HepG2 (cell line): ENCODE results near the gene BLCAP.

Experiments
- CTCF ChIP-seq: sonication (generic); formaldehyde crosslinking; IDR thresholded peaks from 2 replicates; pipeline ENCODE4 v1.5.0; 2020; ENCODE audit warnings: mild to moderate bottlenecking, missing genetic modification reagents, moderate library complexity
- HNRNPLL ChIP-seq: fragments of 200-400 bp; formaldehyde crosslinking; IDR thresholded peaks from 2 replicates; pipeline ENCODE4 v1.6.1; 2017; ENCODE audit warnings: mild to moderate bottlenecking, low read depth, low read length; ENCODE audit not compliant: poor library complexity, severe bottlenecking
- MAFK ChIP-seq, 2 experiments: IDR thresholded peaks in 1 of 2; conservative IDR thresholded peaks in 1 of 2; 2 replicates each; pipeline ENCODE4 v1.6.1; 2011; ENCODE audit warnings: improper control_type of control experiment in 2 of 2, low read length in 2 of 2
- MAX ChIP-seq: IDR thresholded peaks from 2 replicates; pipeline ENCODE4 v1.6.1; 2012; ENCODE audit warnings: inconsistent platforms
- MEF2D ChIP-seq: sonication (generic); formaldehyde crosslinking; IDR thresholded peaks from 2 replicates; pipeline ENCODE4 v1.5.1; 2020; ENCODE audit warnings: mild to moderate bottlenecking, missing genetic modification reagents
- RAD21 ChIP-seq: fragments of 450-650 bp; formaldehyde crosslinking; IDR thresholded peaks from 2 replicates; pipeline ENCODE4 v1.5.0; 2020; ENCODE audit warnings: mild to moderate bottlenecking
- TAF1 ChIP-seq: sonication (generic); formaldehyde crosslinking; IDR thresholded peaks from 2 replicates; pipeline ENCODE4 v1.4.0; 2020; ENCODE audit warnings: missing genetic modification reagents
- TGIF2 ChIP-seq: IDR thresholded peaks from 2 replicates; pipeline ENCODE4 v1.6.1; 2016; ENCODE audit warnings: control low read depth, missing compliant biosample characterization
- ZNF546 ChIP-seq: sonication (generic); formaldehyde crosslinking; conservative IDR thresholded peaks from 2 replicates; pipeline ENCODE4 v1.8.1; 2023; ENCODE audit warnings: mild to moderate bottlenecking, missing genetic modification reagents
- ZNF576 ChIP-seq: sonication (generic); formaldehyde crosslinking; IDR thresholded peaks from 2 replicates; pipeline ENCODE4 v1.4.0; 2020; ENCODE audit warnings: mild to moderate bottlenecking, missing genetic modification reagents
- ZNF580 ChIP-seq: IDR thresholded peaks from 2 replicates; pipeline ENCODE4 v1.6.1; 2016; ENCODE audit warnings: low read depth, borderline replicate concordance
- ZNF766 ChIP-seq: sonication (generic); formaldehyde crosslinking; IDR thresholded peaks from 2 replicates; pipeline ENCODE4 v1.5.0; 2020; ENCODE audit warnings: missing genetic modification reagents, borderline replicate concordance

DNA sequence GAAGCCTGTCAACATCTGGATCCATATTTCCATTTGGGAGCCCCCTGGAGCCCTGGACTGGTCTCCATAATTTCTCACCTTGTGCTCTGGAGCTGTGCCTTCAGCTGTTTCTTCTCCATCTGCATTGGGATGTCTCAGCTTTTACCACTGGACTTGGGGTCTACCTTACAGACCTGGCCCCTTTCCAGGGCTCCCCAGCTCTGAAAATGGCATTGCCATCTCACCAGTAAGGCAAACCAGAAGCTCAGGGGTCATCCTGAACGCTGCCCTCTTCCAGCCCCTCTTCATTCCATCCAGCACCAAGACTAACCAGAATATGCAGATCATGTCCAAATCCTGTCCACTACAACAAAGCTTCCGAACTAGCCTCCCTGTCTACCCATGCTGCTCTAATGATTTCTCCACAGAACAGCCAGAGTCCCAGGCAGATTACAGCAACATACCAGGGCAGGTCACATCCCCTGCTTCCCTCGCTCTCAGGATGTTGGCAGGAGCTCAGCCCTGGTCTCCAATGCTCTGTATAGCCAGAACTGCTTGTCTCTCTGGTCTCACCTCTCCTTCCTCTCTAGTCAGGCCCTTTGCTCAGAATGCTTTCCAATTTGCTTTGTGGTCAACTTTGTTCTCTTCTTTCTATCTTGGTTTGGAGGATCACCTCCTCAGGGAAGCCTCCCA, 24.3 kb downstream of the BLCAP start:
- TF ChIP-seq MAFK (conservative IDR thresholded peaks at IDR 0.05 in 1 of 2, IDR thresholded peaks at IDR 0.05 in 1 of 2; ENCODE audit: low read length in 2 of 2) (peak; percentile 42 to 46), TAF1 (CRISPR knock-in tag) (no peak), RAD21 (CRISPR knock-in tag) (no peak), MAX (no peak), ZNF546 (CRISPR knock-in tag) (no peak), ZNF580 (no peak), TGIF2 (no peak), HNRNPLL (no peak), MEF2D (CRISPR knock-in tag) (no peak), ZNF576 (CRISPR knock-in tag) (no peak), CTCF (CRISPR knock-in tag) (no peak), ZNF766 (CRISPR knock-in tag) (no peak)
